Nephron progenitor cell (in vitro differentiated cells): ENCODE results near the gene AIRE.

Experiments
- DNase-seq: peaks from one replicate; pipeline ENCODE4 v3.0.0; 2021
- H3K27ac Mint-ChIP-seq: 2 replicates; pipeline ENCODE4 v1.8.0; 2021; ENCODE audit warnings: mild to moderate bottlenecking, moderate library complexity, mixed read lengths
- H3K27me3 Mint-ChIP-seq: 2 replicates; pipeline ENCODE4 v1.8.0; 2021; ENCODE audit warnings: mild to moderate bottlenecking, low read depth, mixed read lengths; ENCODE audit not compliant: poor library complexity
- H3K36me3 Mint-ChIP-seq: 2 replicates; pipeline ENCODE4 v1.8.0; 2021; ENCODE audit warnings: low read depth, mixed read lengths
- H3K4me1 Mint-ChIP-seq: 2 replicates; pipeline ENCODE4 v1.8.0; 2021; ENCODE audit warnings: mixed read lengths
- H3K4me3 Mint-ChIP-seq: 2 replicates; pipeline ENCODE4 v1.8.0; 2021; ENCODE audit warnings: mild to moderate bottlenecking, moderate library complexity, mixed read lengths
- H3K9me3 Mint-ChIP-seq: 2 replicates; pipeline ENCODE4 v1.8.0; 2021; ENCODE audit warnings: mild to moderate bottlenecking, moderate library complexity, mixed read lengths
- TF ChIP-seq, protein P1 (sequence below): fragments of 200-600 bp; sonication (generic); IDR thresholded peaks from 2 replicates; pipeline ENCODE4 v1.5.0; 2021; ENCODE audit warnings: antibody characterized with exemption

AIRE gene

DNA sequence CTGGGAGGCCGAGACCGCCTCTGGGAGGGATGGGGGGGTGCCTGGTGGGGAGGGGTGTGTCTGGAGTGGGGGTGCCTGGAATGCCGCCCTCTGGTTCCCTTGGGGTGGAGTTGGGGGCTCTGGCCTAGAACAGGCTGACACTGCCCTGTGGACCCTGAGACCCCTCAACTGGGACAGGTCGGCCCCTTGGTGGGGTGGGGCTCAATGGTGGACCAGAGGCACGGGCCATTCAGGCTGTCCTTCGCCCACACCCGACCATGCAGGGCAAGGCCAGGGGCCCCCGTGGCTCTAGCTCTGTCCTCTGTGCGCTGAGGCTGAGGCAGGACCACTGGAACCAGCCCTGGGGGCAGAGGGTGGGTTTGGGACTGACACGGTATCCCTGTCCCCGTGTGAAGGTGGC, 28.9 kb downstream of the AIRE start:
- TF ChIP-seq, protein P1, sequence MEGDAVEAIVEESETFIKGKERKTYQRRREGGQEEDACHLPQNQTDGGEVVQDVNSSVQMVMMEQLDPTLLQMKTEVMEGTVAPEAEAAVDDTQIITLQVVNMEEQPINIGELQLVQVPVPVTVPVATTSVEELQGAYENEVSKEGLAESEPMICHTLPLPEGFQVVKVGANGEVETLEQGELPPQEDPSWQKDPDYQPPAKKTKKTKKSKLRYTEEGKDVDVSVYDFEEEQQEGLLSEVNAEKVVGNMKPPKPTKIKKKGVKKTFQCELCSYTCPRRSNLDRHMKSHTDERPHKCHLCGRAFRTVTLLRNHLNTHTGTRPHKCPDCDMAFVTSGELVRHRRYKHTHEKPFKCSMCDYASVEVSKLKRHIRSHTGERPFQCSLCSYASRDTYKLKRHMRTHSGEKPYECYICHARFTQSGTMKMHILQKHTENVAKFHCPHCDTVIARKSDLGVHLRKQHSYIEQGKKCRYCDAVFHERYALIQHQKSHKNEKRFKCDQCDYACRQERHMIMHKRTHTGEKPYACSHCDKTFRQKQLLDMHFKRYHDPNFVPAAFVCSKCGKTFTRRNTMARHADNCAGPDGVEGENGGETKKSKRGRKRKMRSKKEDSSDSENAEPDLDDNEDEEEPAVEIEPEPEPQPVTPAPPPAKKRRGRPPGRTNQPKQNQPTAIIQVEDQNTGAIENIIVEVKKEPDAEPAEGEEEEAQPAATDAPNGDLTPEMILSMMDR: no peak
- H3K36me3 Mint-ChIP-seq: peaks cover 12% of the 10 kb centered on the region
- no peaks in the 10 kb centered on the region for H3K4me1 Mint-ChIP-seq
- H3K4me3 Mint-ChIP-seq: no peak overlapping the region
- H3K27me3 Mint-ChIP-seq: no peaks in the 10 kb centered on the region
- no peak overlapping the region for H3K27ac Mint-ChIP-seq
- no peaks in the 10 kb centered on the region for H3K9me3 Mint-ChIP-seq
- DNase-seq: no peak

- H3K4me3 Mint-ChIP-seq: no peak overlapping the region
- H3K4me1 Mint-ChIP-seq: no peaks in the 10 kb centered on the region
- DNase-seq: no peak
- peaks cover 12% of the 10 kb centered on the region for H3K36me3 Mint-ChIP-seq
- H3K9me3 Mint-ChIP-seq: no peaks in the 10 kb centered on the region
- H3K27me3 Mint-ChIP-seq: no peaks in the 10 kb centered on the region
- TF ChIP-seq, protein P1: no peak
- no peak overlapping the region for H3K27ac Mint-ChIP-seq
Observed at GRCh38 chr21:44315691-44316203, 30.1 kb downstream of the AIRE start.

DNA sequence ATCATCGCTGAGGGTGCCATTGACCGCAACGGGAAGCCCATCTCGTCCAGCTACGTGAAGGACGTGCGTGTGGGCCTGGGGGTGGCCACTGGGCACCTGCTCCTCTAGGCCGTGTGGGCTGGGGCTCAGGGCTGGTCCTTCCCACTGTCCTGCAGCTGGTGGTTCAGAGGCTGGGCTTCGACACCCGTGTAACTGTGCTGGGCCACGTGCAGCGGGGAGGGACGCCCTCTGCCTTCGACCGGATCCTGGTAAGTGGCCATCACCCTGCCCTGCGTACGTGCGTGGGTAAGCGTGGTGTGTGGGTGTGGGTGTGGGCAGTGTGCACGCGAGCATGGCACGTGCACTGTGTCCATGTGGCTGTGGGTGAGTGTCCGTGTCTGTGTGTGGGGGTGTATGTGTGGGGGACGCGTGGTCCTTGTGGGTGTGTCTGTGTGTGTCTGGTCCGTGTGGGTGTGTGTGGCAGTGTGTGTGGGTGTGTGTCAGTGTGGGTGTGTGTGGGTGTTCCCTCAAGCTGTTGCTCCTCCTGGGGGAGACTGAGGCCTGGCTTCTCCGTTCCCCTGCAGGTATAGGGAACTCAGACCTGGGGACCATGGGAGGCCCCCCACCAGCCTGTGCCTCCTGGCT, 30.7 kb downstream of the AIRE start:
- Mint-ChIP-seq H3K27ac (no peak overlapping the region), H3K4me3 (no peak overlapping the region), H3K4me1 (no peaks in the 10 kb centered on the region)

GRCh38 chr21:44317241-44317782, 31.6 kb downstream of the AIRE start:
- Mint-ChIP-seq H3K36me3 (peaks cover 5% of the 10 kb centered on the region), H3K4me1 (no peaks in the 10 kb centered on the region), H3K9me3 (no peaks in the 10 kb centered on the region), H3K4me3 (no peak overlapping the region), H3K27me3 (no peaks in the 10 kb centered on the region), H3K27ac (no peak overlapping the region)
- TF ChIP-seq, protein P1: no peak
- DNase-seq: no peak

More for the DNA sequence above, 30.7 kb downstream of the AIRE start:
- TF ChIP-seq, protein P1: no peak
- Mint-ChIP-seq H3K36me3 (peaks cover 6% of the 10 kb centered on the region), H3K27me3 (no peaks in the 10 kb centered on the region), H3K9me3 (no peaks in the 10 kb centered on the region)
- no peak for DNase-seq

GRCh38 chr21:44317871-44318270, 32.2 kb downstream of the AIRE start:
- Mint-ChIP-seq H3K27me3 (no peaks in the 10 kb centered on the region), H3K4me1 (no peaks in the 10 kb centered on the region), H3K4me3 (no peak overlapping the region), H3K9me3 (no peaks in the 10 kb centered on the region), H3K27ac (no peak overlapping the region), H3K36me3 (peaks cover 5% of the 10 kb centered on the region)
- DNase-seq: no peak
- TF ChIP-seq, protein P1: no peak
